ENCODE results near the gene ACSBG1. TPM values are rescaled to one million over a fixed set of nuclear protein-coding genes. Genes with fewer than 3 reads are reported as not detected.

ACSBG1 gene
- total RNA-seq, 2 donors from 2014 or later, result 0.05 to 1.1 TPM

DNA sequence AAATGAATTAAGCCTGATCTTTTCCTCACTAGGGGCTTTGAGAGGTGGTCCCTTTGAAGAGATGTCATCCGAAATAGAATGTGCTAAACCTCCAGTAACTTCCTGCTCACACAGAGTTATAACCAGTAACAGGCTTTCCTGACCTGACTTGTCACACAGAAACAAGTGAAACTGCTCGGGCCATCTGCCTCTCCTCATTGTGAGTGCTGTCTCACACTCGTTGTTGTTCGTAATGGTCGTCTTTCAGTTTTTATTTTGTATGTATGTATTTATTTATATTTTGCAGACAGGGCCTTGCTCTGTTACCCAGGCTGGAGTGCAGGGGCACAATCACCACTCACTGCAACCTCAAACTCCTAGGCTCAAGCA, 24.0 kb downstream of the ACSBG1 start:
- H3K4me1 Mint-ChIP-seq, result peaks cover 5% of the 10 kb centered on the region
- DNase-seq, result no peak
- H3K27me3 Mint-ChIP-seq, result peaks cover 32% of the 10 kb centered on the region
- ATAC-seq, result no peak
- H3K4me3 Mint-ChIP-seq, result no peak overlapping the region
- H3K27ac Mint-ChIP-seq, result no peak overlapping the region
- H3K9me3 ChIP-seq (ENCODE audit: control insufficient read depth, low read length, poor library complexity, severe bottlenecking), result no peaks in the 10 kb centered on the region
- H3K36me3 Mint-ChIP-seq (ENCODE audit: low read depth), result no peaks in the 10 kb centered on the region

DNA sequence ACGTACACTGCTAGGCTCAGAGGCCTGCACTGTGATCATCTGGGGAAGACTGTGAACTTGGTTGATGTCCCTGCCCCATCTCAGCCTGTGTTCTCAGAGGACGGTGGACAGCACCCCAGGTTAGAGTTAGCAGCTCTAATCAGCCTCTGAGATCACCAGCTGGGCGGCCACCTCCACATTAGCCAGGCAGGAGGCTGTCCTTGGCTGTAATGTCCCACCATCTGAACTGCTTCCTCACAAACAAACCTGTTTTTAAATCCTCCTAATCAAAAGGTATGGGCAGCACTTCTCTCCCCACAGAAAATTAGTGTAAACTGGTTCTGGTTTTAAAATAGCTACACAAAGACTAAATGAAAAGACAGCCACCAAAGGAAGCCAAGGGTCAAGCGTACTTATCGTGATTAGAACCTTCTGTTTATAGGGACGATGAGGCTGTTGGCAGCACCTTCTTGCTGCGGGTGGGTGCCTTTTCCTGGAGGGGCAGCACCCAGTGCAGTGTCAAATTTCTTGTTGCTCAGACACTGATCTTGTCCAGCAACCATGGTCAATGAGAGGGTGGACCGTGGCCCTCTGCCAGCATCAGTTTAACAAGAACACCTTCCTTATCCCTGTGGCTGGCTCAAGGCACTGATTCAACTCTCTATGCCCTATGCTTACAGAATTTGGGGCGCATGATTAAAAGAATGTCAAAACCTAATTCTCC, 24.6 kb downstream of the ACSBG1 start:
- peaks cover 5% of the 10 kb centered on the region for H3K4me1 Mint-ChIP-seq
- DNase-seq (no peak), ATAC-seq (no peak)
- H3K36me3 Mint-ChIP-seq (ENCODE audit: low read depth), result no peaks in the 10 kb centered on the region
- no peak overlapping the region for H3K4me3 Mint-ChIP-seq
- H3K27ac Mint-ChIP-seq, result no peak overlapping the region
- H3K9me3 ChIP-seq (ENCODE audit: control insufficient read depth, low read length, poor library complexity, severe bottlenecking), result no peaks in the 10 kb centered on the region
- H3K27me3 Mint-ChIP-seq, result peaks cover 27% of the 10 kb centered on the region

DNA sequence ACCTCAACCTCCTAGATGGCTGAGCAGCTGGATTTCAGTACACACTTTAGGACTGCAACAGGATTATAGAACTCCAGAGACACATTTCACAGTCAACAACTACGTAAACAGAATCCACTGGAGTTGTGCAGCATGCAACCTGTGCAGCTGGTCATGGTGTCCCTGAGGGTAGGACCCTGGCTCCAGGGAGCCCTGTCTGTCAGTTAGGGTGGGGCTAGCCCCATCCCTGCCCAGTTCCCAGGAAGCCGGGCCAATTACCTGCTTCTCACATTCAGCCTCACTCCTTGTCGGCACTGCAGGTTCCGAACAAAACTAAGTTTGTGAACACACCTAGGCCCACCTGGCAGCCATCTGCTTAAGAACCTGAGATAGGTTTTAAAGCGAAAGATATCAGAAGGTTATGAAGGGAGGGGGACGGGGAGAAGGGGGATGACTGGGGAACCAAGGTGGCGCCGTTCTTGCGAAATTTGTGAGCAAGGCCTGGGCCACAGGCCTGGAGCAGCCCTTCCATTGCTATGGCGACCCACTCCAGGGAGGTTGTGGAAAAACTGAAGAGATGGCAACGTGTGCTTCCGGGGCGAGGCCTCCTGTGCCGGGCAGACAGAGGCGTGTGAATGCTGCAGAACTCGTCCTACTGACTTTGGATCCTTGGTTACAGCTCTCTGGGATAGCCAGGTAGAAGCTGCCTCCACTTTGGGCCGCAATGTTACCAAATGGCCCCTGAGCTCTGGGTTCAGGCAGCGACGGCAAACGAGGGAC, 25.3 kb downstream of the ACSBG1 start:
- H3K9me3 ChIP-seq (ENCODE audit: control insufficient read depth, low read length, poor library complexity, severe bottlenecking), result no peaks in the 10 kb centered on the region
- Mint-ChIP-seq H3K4me1 (peaks cover 5% of the 10 kb centered on the region), H3K4me3 (no peak overlapping the region), H3K27me3 (peaks cover 26% of the 10 kb centered on the region), H3K27ac (no peak overlapping the region), H3K36me3 (ENCODE audit: low read depth) (no peaks in the 10 kb centered on the region)
- ATAC-seq, result no peak
- DNase-seq, result no peak

DNA sequence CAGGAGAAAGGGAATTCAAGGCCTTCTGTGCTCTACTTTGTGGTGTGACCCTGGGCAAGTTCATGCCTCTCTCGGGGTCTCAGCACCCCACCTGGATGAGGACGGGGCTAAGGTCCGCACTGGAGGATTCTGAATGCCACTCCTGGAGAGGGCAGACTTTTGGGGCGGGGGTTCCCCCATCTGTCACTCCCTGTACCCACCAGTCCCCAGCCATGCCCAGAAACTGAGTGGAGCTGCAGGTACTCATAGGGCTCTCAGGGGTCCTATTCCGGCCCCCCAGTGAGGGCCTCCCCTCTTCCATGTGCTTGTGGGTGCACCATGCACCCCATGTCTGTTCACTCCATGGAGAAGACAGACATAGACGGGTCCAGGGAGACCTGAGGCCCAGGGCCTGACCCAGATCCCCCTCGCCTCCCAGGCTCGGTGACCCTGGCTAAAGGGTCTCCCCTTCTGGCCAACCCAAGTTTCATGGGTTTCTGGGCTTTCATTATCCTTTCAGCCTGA, 26.0 kb downstream of the ACSBG1 start:
- Mint-ChIP-seq H3K4me1 (peaks cover 7% of the 10 kb centered on the region), H3K27me3 (peaks cover 25% of the 10 kb centered on the region), H3K36me3 (ENCODE audit: low read depth) (no peaks in the 10 kb centered on the region), H3K4me3 (no peak overlapping the region), H3K27ac (no peak overlapping the region)
- no peaks in the 10 kb centered on the region for H3K9me3 ChIP-seq (ENCODE audit: control insufficient read depth, low read length, poor library complexity, severe bottlenecking)
- DNase-seq (no peak), ATAC-seq (no peak)

DNA sequence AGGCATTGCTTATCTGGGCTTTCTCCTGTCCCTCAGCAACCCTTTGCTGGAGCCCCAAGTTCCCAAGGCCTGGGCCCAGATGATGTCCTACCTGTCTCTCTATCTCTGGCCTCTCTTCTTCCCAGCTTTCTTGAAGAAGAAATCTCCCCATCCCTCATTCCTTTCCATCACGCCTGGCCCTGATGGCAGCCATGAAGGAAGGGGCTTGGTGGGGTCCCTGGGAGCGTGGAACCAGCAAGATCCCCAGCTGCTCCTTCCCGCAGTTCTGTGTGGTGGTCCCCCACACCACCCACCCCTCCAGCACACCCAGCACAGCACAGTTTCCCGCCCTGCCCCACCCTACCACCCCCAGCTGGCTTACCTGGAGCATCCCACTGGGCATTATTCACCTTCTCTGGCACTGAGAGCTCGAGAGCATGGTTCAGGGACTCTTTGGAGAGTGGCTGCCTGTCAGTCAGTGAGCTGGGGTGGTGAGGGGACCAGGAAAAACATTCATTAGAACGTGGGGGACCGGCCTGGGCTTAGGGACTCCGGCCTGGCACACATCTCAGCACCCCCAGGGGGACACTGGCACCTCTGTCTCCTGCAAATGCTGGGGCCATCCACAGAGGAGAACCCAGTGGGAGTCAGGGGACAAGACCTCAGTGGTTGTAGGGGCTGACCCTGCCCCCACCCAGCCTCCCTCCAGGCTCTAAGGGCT, 26.6 kb downstream of the ACSBG1 start:
- Mint-ChIP-seq H3K36me3 (ENCODE audit: low read depth) (no peaks in the 10 kb centered on the region), H3K27me3 (peaks cover 25% of the 10 kb centered on the region), H3K4me3 (no peak overlapping the region), H3K4me1 (peaks cover 5% of the 10 kb centered on the region), H3K27ac (no peak overlapping the region)
- no peaks in the 10 kb centered on the region for H3K9me3 ChIP-seq (ENCODE audit: control insufficient read depth, low read length, poor library complexity, severe bottlenecking)
- ATAC-seq (no peak), DNase-seq (no peak)

- no peaks in the 10 kb centered on the region for H3K9me3 ChIP-seq (ENCODE audit: control insufficient read depth, low read length, poor library complexity, severe bottlenecking)
- H3K27ac Mint-ChIP-seq, result no peak overlapping the region
- H3K27me3 Mint-ChIP-seq, result peaks cover 26% of the 10 kb centered on the region
- H3K4me1 Mint-ChIP-seq, result peaks cover 2% of the 10 kb centered on the region
- no peak for DNase-seq
- ATAC-seq, result no peak
- peaks cover 2% of the 10 kb centered on the region for H3K36me3 Mint-ChIP-seq (ENCODE audit: low read depth)
- H3K4me3 Mint-ChIP-seq, result no peak overlapping the region
These were observed 27.3 kb downstream of the ACSBG1 start for GRCh38 chr15:78207110-78207458.

DNA sequence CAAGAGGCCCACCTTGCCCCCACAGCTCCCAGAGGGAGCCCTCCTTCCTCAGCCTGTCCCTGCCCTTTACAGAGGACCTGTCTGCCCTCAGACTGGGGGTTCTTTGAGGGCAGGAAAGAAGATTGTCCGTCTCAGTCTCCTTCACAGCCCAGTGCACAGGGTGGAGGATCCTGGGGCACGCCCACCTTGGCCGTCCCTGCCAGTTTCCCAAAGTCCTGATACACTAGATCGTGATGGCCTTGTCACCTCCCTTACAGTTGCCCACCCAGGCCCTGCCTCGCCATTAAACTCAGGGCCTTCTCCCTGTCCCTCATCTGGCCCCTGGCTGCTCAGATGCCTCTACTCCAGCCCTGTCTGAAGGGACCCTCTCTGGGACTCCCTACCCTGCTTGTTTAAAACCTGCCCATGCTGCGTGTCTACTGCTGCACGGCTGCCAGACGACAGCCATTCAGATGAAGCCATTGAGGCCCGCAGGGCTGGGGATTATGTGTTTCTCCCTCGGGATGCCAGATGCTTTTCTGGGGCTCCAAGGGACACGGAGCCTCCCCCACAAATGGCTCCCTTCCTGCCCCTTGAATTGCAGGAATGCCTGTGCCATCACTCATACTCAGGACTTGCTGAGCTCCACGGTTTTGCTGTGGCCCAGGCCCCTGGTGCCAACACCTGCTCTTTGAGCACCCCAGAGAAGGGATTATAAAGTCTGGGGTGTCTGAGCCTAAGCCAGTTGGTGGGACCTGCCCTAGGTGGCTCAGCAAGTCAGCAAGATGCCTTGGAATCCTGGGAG, 27.8 kb downstream of the ACSBG1 start:
- peaks cover 24% of the 10 kb centered on the region for H3K27me3 Mint-ChIP-seq
- DNase-seq (no peak), ATAC-seq (no peak)
- H3K4me1 Mint-ChIP-seq, result peaks cover 2% of the 10 kb centered on the region
- H3K4me3 Mint-ChIP-seq, result no peak overlapping the region
- H3K27ac Mint-ChIP-seq, result no peak overlapping the region
- peaks cover 2% of the 10 kb centered on the region for H3K36me3 Mint-ChIP-seq (ENCODE audit: low read depth)
- no peaks in the 10 kb centered on the region for H3K9me3 ChIP-seq (ENCODE audit: control insufficient read depth, low read length, poor library complexity, severe bottlenecking)

- H3K27me3 Mint-ChIP-seq, result peaks cover 26% of the 10 kb centered on the region
These were observed 28.5 kb downstream of the ACSBG1 start for GRCh38 chr15:78205856-78206255.

GRCh38 chr15:78205337-78205736, 29.0 kb downstream of the ACSBG1 start:
- H3K9me3 ChIP-seq (ENCODE audit: control insufficient read depth, low read length, poor library complexity, severe bottlenecking), result no peaks in the 10 kb centered on the region
- Mint-ChIP-seq H3K4me1 (peaks cover 2% of the 10 kb centered on the region), H3K27me3 (peaks cover 27% of the 10 kb centered on the region), H3K4me3 (no peak overlapping the region), H3K27ac (no peak overlapping the region), H3K36me3 (ENCODE audit: low read depth) (peaks cover 2% of the 10 kb centered on the region)
- DNase-seq (no peak), ATAC-seq (no peak)

More at GRCh38 chr15:78205856-78206255, 28.5 kb downstream of the ACSBG1 start:
- ATAC-seq, result no peak
- no peak for DNase-seq
- peaks cover 2% of the 10 kb centered on the region for H3K4me1 Mint-ChIP-seq
- H3K4me3 Mint-ChIP-seq, result no peak overlapping the region
- no peaks in the 10 kb centered on the region for H3K9me3 ChIP-seq (ENCODE audit: control insufficient read depth, low read length, poor library complexity, severe bottlenecking)
- peaks cover 2% of the 10 kb centered on the region for H3K36me3 Mint-ChIP-seq (ENCODE audit: low read depth)
- H3K27ac Mint-ChIP-seq, result no peak overlapping the region

DNA sequence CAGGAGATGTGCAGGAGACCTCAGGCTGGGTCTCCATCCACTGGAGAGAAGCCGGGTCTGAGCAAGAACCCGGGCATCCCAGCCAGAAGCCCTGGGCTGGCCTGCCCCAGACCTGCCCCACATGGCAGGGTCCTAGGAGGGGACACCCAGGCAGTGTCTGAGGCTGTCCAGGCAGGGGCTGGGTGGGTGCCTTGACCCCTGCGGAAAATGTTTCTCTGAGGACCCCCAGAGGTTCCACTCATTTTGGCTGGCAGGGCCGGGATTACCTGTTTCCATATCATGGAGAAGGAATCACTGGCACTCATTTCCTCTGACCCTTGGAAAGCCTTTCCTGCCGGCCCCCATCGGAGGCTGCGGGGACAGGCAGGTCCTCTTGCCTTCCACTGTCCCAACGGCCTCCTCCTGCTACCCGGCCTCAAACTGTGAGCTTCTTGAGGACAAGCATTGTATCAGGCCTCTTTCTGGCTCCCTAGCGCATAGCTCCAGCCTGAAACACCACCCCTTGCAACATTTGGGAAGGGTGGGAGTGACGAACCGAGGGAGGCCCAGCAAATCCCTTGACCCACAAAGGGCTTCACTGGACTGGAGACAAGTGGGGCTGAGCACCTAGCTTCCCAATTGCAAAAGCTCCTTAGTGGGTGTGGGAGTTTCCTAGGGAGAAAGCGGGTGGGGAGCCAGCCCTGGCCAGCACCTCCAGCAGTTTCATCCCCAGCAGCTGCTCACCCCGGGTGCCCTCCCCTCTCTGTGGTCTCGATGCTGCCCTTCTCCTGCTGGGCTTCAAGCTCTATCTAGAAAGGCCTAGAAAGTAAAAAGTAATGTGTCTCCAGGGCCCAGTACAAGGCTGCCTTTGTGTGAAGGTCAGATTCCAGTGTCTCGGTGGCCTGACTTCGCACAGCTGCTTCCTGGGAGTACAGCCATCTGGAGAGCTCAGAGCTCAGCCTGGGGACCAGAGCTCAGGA, 29.7 kb downstream of the ACSBG1 start:
- H3K36me3 Mint-ChIP-seq (ENCODE audit: low read depth), result peaks cover 2% of the 10 kb centered on the region
- H3K4me3 Mint-ChIP-seq, result no peak overlapping the region
- ATAC-seq, result no peak
- no peak for DNase-seq
- peaks cover 27% of the 10 kb centered on the region for H3K27me3 Mint-ChIP-seq
- no peaks in the 10 kb centered on the region for H3K9me3 ChIP-seq (ENCODE audit: control insufficient read depth, low read length, poor library complexity, severe bottlenecking)
- no peak overlapping the region for H3K27ac Mint-ChIP-seq
- H3K4me1 Mint-ChIP-seq, result peaks cover 2% of the 10 kb centered on the region

DNA sequence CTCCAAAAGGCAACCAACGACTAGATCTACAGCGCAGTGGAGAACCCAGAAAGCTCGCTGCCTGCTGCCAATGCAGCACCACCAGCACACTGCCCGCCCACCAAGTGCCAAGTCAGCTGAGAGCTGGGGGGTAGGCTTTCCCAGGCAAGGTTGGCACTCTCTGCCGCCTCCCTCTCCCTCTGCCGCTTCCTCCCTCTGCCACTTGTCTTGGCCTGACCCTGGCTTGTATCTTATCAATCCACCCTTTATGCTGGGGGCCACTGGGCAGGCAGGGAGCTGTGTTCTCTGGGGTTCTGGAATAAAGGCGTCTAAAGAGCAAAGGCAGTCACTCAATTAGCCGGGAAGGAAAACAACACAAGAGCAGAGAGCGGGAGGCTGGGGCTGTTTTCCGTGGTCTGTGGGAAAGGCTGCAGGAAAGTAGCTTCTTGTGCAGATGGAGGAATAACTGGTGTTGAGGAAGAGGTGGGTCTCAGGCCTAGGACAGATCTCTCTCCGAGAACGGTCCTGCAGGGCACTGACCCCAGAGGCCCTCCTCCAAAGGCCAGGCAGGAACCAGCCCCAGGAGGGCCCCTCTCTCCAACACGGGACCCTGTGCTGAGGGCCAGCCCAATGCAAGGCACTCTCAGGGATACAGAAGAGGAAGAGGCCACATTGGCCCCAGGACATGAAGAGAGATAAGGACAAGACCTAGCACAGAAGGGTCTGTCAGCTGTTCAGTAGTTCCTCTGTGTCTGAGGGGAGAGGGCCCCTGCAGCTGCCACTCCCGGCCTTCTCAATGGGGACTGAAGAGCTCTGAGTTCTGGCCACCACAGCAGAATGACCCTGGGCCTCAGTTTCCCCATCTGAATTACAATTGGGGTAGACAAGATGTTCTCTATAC, 30.8 kb downstream of the ACSBG1 start:
- H3K9me3 ChIP-seq (ENCODE audit: control insufficient read depth, low read length, poor library complexity, severe bottlenecking), result no peaks in the 10 kb centered on the region
- no peak overlapping the region for H3K4me3 Mint-ChIP-seq
- no peak for DNase-seq
- H3K4me1 Mint-ChIP-seq, result peaks cover 2% of the 10 kb centered on the region
- ATAC-seq, result no peak
- H3K27me3 Mint-ChIP-seq, result peaks cover 27% of the 10 kb centered on the region
- H3K27ac Mint-ChIP-seq, result no peak overlapping the region
- H3K36me3 Mint-ChIP-seq (ENCODE audit: low read depth), result peaks cover 2% of the 10 kb centered on the region

All from T-helper 17 cell (primary cell).